Brain pericyte (primary cell): ENCODE data around the gene SYTL2.

Source experiments
- DNase-seq: peaks from one replicate; pipeline ENCODE4 v3.0.0-alpha.2; 2012; ENCODE audit warnings: low read depth, low spot score

The SYTL2 gene

DNA sequence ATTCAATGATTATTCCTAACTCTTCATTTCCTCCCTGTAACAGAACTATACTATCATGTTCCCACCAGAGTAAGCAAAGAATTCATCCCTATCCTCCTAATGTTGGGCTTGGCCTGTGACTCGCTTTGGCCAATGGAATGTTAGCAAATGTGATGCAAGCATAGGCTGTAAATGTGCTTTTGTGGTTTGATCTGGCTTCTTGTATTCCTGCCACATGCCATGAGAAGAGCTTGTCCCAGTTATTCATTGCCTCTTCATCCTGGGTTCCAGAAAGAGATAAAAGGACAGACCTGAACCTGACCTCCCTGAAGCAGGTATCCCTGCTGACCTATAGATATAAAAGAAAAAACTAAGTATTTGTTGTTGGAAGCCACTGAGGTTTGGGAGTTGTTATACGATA is 51.0 kb downstream of the SYTL2 start:
- peak; percentile 62 for DNase-seq

DNA sequence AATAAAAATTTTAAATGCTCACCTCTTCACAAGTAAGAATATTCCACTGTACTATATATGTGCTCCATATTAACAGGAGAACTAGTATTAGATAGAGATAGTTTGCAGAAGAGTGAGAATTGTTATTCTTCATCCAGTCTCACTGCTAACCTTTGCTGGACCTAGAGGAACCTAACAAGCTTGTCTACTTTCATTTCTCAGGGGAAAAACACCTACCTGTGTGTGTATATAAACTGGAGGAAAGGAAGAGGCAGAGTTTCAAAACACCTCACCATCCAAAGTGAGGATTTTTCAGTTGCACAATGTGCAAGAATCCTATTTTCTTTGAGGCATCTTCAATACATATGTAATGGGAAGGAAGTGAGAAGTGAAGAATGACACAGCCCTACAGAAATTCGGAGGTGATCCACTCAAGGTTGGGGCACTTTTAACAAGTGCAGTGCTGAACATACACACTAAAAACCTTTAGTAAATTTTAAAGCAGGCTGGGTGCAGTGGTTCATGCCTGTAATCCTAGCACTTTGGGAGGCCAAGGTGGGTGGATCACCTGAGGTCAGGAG is 52.4 kb downstream of the SYTL2 start:
- no peak for DNase-seq

DNA sequence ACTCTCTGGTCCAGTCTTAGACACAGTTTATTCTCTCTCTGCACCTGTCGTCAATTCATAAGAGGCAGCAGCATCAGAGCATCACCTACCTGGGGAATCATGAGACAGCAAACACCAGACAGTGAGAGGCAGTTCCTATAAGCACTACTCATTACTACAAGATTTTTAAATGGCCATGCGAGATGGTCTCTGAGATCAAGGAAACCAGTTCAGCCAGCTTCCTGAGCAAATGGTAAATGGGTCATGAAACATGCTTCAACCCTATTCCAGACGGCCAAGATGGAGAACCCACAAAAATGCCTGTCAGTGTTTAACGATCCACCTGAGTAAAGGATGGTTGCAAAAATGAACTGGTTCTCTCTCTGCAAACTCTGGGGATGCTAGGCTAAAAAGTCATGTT is 52.9 kb downstream of the SYTL2 start:
- DNase-seq = no peak

DNA sequence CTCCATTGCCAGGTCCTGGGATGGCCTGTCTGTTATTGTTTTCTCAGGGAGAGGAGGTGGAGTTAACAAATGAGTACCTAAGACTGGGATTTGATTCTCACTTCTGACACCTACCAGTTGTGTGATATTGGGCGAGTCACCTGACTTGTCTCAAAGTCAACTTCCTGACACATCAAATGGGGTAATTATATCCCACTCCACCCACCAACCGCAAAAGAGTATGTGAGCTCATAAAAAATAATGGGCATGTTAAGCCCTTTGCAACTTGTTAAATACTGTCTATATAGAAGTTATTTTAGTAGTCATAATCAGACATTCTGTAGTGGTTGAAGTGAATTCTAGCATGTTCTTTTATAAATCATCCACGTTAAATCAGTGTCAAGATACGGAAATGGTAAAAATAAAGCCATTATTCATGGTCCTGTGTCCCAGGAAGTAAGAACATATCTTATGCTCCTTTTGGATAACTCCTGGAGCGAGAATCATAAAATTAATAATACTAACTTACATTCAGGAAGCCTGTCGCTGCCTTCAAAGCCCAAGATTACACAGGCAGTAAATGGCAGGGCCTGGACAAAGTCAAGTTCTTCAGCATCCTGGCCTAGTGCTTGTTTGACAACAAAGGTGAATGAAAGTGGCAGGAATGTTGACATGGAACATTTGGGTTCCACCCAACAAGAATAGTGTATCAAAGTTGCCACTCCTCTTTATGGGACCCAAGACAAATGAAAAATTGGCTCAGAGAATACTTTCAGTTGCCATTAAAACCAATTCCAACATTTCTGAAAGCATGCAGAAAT is 54.3 kb downstream of the SYTL2 start:
- no peak for DNase-seq

DNA sequence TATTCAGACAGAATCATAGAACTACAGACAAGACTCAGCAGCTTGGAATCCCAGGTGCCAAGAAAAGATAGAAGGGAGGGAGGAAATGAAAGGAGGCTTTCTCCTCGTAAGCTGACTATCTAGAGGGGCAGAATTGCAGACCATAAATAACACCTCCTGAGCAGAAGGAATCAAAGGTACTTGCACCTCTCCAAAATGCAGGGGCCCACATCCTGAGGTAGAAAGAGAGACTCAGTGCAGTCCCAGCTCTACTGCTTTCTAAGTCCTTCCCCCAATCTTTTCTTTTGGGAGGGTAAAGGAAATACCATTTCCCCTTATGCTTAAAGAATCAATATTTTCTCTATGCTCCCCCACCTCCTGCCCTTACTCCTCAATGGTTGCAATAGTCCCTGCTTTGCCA is 55.2 kb downstream of the SYTL2 start:
- DNase-seq = no peak

DNA sequence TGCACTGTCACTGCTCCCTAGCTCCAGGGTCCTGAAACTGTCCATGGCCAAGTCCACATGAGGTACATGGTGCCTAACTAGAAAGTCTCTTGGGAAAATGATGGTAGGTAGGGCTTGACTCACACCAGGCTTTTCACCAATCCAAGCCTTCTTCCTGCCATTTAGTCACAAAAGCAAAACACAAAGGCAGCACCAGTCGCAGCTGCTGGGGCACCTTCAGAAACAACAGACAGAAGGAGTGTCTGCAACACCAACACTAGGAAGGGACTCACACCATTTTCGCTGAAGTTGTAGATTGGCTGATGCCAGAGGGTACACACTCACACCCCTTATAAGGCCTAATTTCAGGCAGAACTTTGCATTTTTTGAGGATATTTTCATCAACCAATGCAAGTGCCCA is 55.7 kb downstream of the SYTL2 start:
- DNase-seq = no peak

DNA sequence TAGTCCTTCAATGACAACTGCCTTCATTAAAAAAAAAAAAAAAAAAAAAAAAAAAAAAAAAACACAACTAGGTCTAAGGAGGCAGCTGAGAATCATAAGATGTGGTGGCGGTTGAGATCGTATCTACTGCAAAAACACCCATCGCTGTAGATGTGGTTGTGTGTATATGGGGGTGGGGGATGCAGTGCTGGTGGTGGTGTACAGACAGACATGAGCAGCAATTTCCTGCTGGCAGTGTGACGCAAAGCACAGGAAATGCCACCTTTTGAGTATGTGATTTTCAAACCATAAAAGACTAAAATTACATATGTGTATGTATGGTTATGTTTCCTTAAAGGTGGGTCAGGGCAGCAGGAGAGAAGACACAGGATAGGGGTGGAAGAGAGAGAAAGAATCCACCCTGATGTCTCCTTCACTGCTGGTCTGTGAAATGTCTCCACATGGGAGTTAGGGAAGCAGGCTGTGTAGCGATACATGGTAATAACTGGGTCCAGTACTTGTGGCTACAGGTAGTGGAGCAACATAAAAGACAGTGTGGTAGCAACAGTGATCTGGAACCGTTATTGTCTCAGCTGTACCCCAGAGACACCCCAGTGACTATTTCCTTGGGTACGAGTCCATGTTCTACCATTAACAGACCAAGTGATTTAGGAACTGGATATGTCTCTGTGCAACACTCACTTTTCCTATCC is 57.9 kb downstream of the SYTL2 start:
- DNase-seq = no peak

DNA sequence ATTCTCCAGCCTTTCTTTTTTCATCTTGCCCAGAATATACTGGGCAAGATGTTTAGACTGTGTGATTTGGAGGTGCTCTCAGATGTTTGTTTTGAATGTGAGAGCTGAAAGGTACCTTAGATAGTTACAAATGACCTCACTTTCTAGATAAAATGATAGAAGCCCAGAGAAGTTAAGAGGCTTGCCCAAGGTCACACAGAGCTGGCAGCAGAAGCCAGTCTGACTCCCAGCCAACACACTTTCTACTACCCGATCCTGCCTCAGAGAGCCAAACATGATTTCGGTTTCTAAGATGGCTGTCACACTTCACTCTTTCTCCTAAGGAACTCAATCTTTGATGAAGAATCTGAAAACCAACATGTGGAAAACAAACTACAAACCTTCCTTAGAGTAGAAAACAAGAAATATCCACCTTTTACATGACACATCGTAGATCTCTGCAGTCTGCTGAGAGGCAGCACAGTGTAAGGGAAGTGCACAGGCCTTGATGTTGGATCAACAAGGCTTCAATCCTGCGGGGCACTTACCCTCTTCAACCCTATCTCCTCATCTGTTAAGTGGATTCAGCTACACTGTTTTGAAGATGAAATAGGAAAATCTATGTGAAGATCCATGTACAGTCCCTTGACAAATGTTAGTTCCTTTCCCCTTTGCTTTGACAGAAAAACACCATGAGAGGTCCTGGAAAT is 58.6 kb downstream of the SYTL2 start:
- DNase-seq = no peak

DNA sequence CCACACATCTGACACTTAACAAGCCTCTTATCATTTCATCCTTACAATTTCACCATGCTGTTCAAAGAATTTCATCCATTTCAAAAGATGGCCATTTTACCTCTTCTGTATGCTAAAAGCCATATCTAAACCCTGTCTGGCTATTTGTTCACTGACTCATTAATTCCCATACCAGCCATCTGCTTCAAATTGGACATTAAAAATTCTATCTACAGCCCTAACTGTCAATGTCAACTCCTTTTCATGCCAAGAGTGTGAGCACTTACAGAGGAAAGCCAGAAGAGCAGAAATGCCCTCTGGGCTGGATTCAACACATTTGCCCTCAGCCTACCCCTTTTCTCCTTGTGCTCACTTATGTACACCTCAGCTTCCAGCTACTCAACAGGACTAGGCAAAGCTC is 59.2 kb downstream of the SYTL2 start:
- DNase-seq = no peak

DNA sequence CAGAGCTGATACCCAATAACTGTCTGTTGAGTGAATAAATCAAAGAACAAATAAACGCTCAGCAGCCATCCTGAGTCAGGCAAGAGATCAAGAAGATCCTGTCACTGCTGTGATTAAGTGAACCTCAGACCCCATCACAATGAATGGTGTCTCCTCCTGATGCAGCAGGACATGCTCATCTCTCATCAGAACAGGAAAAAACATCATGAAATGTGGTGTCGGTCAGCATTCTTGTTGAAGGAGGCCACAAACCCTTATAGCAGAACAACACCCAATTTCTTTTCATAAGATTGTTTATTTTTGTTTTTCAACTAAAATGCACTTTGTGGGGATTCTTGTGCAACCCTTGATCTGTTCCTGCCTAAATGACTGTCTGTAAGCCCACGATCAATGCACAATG is 60.3 kb downstream of the SYTL2 start:
- DNase-seq = no peak

DNA sequence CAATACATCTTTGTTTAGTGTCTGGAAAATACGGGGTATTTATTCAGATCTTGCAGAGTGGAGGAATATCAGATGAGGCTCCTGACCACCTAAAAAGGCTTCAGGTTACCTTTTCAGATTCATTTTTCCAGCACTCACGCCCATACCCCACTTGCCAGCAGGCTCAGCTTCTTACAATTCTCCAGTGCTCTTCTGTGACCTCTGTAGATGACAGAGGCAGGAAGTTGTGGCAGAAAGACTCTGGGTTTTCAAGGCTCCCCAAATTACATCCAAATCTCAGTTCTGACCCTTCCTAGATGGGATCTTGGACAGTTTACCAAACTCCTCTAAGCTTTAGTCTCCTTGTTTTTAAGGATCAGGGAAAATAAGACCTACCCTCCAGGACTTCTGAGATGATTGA is 61.1 kb downstream of the SYTL2 start:
- DNase-seq = no peak

DNA sequence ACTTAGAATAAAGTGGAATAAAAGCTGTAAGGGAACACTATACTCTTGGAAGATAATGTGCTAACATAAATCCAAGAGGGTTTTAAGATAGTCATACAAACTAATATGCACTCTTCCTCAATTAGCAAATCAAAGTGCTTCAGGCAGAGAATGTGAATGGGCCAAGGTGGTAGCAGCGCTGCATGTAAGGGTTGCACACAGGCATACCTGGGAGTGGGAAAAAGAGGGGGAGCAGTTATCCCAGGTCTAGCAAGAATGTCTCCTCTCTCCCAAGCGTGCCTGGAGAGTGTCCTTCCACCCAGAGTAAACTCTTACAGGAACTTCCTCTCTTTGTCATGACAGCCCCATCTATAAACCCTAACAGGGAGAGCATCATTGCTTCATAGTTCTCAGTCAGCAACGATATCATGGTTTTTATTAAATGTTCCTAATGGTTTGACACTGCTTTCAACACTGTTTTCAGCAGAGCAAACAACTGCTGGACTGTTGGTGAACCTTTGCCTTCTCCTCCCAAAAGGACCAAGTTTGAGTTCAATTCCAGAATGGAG is 61.6 kb downstream of the SYTL2 start:
- DNase-seq = no peak

DNA sequence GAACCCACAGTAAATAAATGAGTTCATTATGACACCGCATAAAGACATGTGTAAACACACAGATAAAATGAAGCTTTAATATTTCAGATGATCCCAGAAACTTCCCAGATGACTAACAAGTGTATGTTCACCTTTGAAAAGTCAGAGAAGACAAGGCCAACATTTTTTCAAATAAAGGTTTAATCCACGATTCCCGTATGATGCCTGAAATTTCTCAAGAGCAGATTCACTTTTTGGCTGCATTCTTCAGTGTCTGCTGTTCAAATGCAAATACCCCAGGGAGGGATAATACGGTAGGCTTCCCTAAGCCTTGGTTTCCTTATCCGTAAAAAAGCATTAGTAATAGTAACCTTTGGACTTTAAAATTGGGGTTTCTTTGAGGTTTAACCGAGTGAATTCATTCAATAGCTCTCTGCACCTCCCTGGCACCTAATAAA is 62.5 kb downstream of the SYTL2 start:
- DNase-seq = no peak

DNA sequence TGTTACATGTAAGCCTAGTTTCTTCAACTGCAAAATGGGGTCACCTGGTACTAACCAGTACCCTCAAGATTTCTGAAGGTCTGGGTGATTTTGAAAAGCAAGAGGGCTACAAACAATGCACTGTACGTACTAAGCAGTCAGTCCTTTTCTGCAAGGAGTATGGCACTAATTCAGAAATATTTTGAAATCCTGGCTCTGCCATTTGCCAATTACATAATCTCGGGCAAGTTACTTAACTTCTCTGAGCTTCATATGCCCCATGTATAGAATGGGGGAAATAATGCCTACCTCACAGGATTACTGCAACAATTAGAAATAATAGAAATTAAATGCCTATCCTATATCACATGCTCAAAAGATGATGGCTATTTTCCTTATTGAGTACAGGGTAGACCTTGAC is 64.3 kb downstream of the SYTL2 start:
- DNase-seq = no peak

DNA sequence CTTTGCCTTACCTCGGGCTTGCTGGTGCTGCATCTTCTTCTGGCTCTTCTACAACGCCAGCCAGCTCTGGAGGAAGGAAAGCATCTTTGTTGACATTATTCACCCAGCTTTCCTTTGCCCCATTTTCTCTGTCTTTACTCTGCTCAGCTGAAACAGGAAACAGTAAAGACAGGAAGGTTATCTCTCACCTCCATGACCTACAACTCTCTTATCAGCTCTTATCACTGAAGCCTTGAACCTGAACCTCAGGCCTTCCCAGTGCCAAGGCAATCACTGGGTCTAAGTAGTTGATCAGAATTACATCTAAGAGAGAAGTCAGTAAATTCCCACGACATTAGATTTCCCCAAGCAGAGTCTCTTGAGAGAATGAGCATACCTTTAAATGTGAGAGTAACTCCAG is 65.3 kb downstream of the SYTL2 start:
- no peak for DNase-seq

DNA sequence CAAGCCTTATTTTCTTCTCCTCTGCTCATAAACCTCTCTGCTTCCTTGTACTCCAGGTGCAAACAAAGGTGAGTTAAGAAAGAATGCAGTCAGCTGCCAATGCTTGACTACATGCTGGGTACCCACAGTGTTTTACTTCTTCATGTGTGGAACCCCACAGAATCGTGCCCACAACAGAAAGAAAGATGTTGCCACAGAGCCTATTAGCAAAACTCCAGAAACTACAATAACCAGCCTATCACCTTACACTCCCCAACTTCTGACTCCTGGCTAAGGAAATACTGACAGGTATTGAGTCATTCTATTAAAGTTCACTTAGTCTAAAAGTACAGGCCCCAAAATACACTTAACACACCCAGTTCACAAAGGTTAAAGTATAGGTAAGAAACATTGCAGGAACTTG is 68.1 kb downstream of the SYTL2 start:
- no peak for DNase-seq

DNA sequence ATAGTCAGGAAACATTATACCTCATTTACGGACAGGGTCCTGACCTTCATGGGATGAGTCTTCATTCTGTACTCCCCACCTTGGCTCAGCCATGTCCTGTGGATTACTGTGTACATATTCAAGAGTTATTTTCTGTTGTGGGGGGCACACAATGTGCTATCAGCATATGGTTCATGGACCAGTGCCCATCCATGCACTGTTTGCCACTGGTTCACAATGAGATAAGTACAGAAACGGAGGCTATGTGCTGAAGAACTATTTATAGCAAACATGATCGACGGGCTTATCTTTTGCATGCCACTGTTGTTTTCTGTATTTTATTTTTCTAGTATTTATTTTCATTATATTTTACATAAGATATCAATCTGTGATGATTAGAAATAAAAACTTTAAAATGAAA is 68.6 kb downstream of the SYTL2 start:
- DNase-seq = no peak

DNA sequence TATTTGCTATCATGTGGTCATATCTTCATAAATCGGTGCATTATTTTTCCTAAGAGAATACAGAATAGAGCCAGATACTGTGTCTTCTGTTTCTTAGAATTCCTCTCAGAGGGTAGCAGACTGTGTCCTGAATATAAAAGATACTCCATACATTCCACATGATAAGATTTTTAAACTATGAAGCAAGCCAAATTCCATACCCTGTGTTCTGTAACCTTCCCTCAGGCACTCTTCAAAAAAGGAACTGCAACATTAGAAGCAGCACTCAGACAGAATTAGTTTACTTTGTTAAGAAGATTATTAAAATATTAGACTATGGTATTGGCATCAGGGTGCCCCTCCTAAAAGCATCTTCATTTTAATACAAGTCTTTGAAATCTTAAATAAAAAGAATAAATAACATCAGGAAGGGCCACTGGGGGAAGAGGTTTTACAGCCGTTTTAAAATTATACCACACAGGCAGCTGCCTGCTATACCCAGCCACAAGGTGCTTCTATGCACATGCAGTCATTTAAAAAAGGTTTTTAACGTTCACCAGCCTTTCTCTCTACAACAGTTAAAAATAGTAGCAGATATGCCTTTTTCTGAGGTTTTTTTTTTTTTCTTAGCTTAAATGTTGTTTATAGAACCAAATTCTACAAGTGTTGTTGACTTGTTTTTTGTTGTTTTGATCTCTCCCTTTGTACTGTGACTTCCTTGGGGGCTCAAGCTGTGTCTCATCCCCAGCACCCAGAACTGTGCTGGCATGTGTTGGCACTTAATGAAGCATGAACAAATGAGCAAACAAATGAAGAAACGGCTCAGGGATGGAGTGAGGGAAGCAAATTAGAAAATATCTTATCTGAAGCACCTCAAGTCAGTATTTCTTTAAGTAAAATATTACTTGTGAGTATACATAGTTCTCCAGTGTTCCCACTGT is 70.2 kb downstream of the SYTL2 start:
- no peak for DNase-seq

DNA sequence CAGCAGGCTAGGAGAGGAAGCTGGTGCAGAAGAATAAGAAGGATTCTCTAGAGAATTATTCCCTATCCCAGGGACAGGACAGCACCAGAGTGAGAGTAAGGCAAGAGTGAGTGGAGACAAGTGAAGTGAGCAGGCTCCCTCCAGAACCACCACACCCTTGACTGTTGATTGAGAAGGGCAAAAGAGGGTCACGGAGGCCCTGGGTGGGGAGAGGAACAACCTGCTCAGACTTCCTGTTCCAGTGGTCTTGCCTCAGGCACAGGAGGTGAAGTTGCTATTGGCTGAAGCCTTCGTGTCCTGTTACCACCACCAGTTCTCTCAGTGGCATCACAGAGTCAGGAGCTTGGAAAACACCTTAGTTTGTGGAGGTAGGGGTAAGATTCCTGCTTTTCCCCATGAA is 73.2 kb downstream of the SYTL2 start:
- DNase-seq = no peak

DNA sequence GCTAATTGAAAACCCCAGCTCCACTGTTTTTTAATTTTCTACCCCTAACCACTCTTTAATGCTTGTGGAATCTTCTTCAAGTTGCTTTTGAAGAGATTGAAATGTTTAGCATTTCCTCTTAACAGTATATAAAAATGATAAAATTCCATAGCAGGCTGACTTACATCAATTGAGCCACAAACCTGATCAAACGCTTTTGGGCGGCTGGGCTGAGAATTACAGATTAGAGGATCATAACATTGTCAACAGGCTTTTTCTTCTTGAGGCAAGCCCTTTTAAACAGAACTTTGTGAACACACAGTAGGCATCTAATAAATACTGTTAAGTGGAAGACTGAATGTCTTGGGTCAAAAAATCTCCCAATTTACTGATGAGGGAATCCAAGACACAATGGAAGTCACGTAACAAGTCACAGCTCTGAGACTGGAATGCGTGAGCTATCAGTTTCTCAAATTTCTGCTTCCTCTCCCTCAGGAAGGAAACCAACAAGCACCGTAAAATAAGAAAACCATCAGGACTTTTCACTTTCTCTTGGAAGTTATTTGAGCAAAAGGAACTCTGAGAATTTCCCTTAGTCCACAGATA is 75.0 kb downstream of the SYTL2 start:
- no peak for DNase-seq

DNA sequence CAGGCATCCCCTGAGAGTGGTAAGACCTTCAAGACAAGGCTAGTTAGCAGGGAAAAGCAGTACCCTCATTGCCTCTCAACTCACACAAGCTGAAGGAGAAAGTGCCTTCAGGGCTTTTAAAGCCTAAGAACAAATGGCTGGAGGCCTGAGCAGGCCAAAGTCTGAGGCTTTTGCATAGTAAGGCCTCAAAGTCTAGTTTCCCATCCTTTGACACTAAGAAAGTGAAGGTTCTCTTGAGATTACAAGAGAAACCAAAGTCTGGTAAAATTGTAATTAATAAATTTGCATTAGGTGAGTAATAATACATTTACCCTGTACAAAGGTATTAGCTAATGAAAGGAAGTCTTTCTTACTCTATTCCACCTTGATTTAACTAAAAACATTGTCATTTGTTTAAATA is 78.0 kb downstream of the SYTL2 start:
- DNase-seq = no peak
